OCI-LY3 (cell line): ENCODE results near the gene ZNF10.

Experiments
- CTCF ChIP-seq: fragments of 200-600, 300-600 bp; sonication (generic); IDR thresholded peaks from 2 replicates; pipeline ENCODE4 v1.5.1; 2014; ENCODE audit warnings: antibody characterized with exemption, low read length, low read depth
- EZH2phosphoT487 ChIP-seq: fragments of 200-600 bp; shearing (Covaris generic); IDR thresholded peaks from 2 replicates; pipeline ENCODE4 v1.6.1; 2018; ENCODE audit warnings: antibody characterized with exemption, mixed run types, low read depth

- TF ChIP-seq CTCF (no peak), EZH2phosphoT487 (no peak)
These were observed 44.5 kb downstream of the ZNF10 start for GRCh38 chr12:133174901-133175300.
